WTC11 (cell line): Measurements from ENCODE around the gene OCA2.

Experiments used
- CTCF ChIP-seq: fragments of 200-600 bp; IDR thresholded peaks from 2 replicates; pipeline ENCODE4 v1.8.0; 2022; ENCODE audit warnings: antibody characterized with exemption
- JAZF1 ChIP-seq: fragments of 250-450 bp; sonication (Bioruptor Pico); IDR thresholded peaks from 2 replicates; pipeline ENCODE4 v1.9.0; 2021; ENCODE audit warnings: moderate library complexity, mild to moderate bottlenecking, inconsistent platforms
- OVOL2 ChIP-seq: fragments of 250-450 bp; sonication (Bioruptor Pico); IDR thresholded peaks from 2 replicates; pipeline ENCODE4 v1.9.0; 2021; ENCODE audit warnings: mild to moderate bottlenecking, borderline replicate concordance

GRCh38 chr15:27842526-27842925, 256.6 kb downstream of the OCA2 start:
- TF ChIP-seq CTCF (no peak), OVOL2 (CRISPR knock-in tag) (no peak), JAZF1 (no peak)
